ENCODE data around the gene C2orf72. TPM values are rescaled to one million over a fixed set of nuclear protein-coding genes. Genes with fewer than 3 reads are reported as not detected.

The C2orf72 gene
- total and polyA plus RNA-seq, 2 of the 13 experiments (the other 11 are each of a cell fraction or from before 2014, with no cell fraction given), result 147 to 203 TPM

DNA sequence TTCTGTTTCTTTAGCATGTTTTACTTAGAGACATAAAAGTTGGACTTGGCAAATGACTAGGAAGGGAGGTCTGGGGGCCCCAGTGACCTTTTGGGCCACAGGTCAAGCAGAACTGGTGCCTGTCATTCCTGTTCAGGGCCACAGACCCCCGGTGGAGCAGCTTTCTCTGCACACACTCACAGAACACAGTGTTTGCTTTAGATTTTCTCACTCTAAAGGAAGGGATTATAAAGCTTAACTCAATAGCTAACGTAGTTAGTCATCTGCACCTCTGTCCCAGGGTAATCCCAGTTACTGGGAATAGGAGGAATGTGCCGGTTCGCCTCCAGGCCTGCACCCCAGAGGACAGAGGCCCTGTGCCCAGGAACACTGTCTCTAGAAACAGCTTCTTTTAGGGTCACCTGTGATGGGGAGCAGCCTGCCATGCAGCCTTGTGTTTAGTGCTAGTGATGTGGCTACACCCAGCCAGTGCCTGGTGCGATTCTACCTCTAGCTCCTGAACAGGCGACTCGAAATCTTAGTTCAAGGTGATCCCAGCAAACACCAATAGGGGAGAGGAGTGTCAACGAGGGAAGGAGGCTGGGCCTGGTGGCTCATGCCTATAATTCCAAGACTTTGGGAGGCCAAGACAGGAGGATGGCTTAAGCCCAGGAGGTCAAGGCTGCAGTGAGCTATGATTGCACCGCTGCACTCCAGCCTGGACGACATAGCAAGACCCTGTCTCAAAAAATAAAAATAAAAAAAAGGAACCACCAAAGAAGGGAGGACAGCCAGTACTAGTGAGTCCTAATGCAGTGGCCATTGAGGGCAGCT, 29.8 kb upstream of the C2orf72 start (continued):
- TF ChIP-seq ZNF598 (CRISPR knock-in tag; IDR thresholded peaks at IDR 0.05; ENCODE audit: borderline replicate concordance) (no peak), ZNF883 (CRISPR knock-in tag; IDR thresholded peaks at IDR 0.05; ENCODE audit: not compliant biosample characterization) (no peak), NBN (conservative IDR thresholded peaks at IDR 0.05) (no peak), JUND (CRISPR knock-in tag; IDR thresholded peaks at IDR 0.05) (0 out of 2 replicates have a peak, but pooled peaks have one; percentile 16), ZNF460 (CRISPR knock-in tag; IDR thresholded peaks at IDR 0.05; ENCODE audit: borderline replicate concordance) (no peak), ZZZ3 (CRISPR knock-in tag; IDR thresholded peaks at IDR 0.05; ENCODE audit: borderline replicate concordance) (no peak), ZNF274 (CRISPR knock-in tag; IDR thresholded peaks at IDR 0.05) (no peak), ISX (CRISPR knock-in tag; conservative IDR thresholded peaks at IDR 0.05) (no peak), RNF2 (conservative IDR thresholded peaks at IDR 0.05; ENCODE audit: low read depth) (no peak), CBX5 (CRISPR knock-in tag; IDR thresholded peaks at IDR 0.05; ENCODE audit: borderline replicate concordance) (no peak), NR2C2 (CRISPR knock-in tag; IDR thresholded peaks at IDR 0.05; ENCODE audit: borderline replicate concordance) (0 out of 2 replicates have a peak, but pooled peaks have one; percentile 31), DPF2 (CRISPR knock-in tag; IDR thresholded peaks at IDR 0.05; ENCODE audit: borderline replicate concordance, low read depth) (peak; percentile 37; the same call in 1 of the 2 replicates), ZNF703 (CRISPR knock-in tag; IDR thresholded peaks at IDR 0.05; ENCODE audit: borderline replicate concordance) (no peak), ZNF850 (CRISPR knock-in tag; conservative IDR thresholded peaks at IDR 0.05) (no peak), KAT8 (CRISPR knock-in tag; IDR thresholded peaks at IDR 0.05) (0 out of 2 replicates have a peak, but pooled peaks have one; percentile 28), HOXA5 (CRISPR knock-in tag; IDR thresholded peaks at IDR 0.05) (no peak), ZNF607 (CRISPR knock-in tag; IDR thresholded peaks at IDR 0.05; ENCODE audit: borderline replicate concordance) (no peak; the same call in 1 of the 2 replicates), TEAD3 (CRISPR knock-in tag; optimal IDR thresholded peaks at IDR 0.05; ENCODE audit: borderline replicate concordance) (no peak), CREB1 (IDR thresholded peaks at IDR 0.05) (no peak), CREB1 (CRISPR knock-in tag; IDR thresholded peaks at IDR 0.05) (no peak), ZNF678 (CRISPR knock-in tag; IDR thresholded peaks at IDR 0.05) (no peak), ELF1 (CRISPR knock-in tag; IDR thresholded peaks at IDR 0.05) (no peak)
- TF ChIP-seq, protein P1, sequence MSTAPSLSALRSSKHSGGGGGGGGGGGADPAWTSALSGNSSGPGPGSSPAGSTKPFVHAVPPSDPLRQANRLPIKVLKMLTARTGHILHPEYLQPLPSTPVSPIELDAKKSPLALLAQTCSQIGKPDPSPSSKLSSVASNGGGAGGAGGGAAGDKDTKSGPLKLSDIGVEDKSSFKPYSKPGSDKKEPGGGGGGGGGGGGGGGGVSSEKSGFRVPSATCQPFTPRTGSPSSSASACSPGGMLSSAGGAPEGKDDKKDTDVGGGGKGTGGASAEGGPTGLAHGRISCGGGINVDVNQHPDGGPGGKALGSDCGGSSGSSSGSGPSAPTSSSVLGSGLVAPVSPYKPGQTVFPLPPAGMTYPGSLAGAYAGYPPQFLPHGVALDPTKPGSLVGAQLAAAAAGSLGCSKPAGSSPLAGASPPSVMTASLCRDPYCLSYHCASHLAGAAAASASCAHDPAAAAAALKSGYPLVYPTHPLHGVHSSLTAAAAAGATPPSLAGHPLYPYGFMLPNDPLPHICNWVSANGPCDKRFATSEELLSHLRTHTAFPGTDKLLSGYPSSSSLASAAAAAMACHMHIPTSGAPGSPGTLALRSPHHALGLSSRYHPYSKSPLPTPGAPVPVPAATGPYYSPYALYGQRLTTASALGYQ (CRISPR knock-in tag; IDR thresholded peaks at IDR 0.05), result peak; percentile 82; the same call in 1 of the 2 replicates
- TF ChIP-seq, protein P2, sequence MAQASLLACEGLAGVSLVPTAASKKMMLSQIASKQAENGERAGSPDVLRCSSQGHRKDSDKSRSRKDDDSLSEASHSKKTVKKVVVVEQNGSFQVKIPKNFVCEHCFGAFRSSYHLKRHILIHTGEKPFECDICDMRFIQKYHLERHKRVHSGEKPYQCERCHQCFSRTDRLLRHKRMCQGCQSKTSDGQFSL (CRISPR knock-in tag; IDR thresholded peaks at IDR 0.05), result no peak
- TF ChIP-seq, protein P3, sequence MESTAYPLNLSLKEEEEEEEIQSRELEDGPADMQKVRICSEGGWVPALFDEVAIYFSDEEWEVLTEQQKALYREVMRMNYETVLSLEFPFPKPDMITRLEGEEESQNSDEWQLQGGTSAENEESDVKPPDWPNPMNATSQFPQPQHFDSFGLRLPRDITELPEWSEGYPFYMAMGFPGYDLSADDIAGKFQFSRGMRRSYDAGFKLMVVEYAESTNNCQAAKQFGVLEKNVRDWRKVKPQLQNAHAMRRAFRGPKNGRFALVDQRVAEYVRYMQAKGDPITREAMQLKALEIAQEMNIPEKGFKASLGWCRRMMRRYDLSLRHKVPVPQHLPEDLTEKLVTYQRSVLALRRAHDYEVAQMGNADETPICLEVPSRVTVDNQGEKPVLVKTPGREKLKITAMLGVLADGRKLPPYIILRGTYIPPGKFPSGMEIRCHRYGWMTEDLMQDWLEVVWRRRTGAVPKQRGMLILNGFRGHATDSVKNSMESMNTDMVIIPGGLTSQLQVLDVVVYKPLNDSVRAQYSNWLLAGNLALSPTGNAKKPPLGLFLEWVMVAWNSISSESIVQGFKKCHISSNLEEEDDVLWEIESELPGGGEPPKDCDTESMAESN (CRISPR knock-in tag; conservative IDR thresholded peaks at IDR 0.05), result 0 out of 2 replicates have a peak, but pooled peaks have one; percentile 42
- TF ChIP-seq, protein P4, sequence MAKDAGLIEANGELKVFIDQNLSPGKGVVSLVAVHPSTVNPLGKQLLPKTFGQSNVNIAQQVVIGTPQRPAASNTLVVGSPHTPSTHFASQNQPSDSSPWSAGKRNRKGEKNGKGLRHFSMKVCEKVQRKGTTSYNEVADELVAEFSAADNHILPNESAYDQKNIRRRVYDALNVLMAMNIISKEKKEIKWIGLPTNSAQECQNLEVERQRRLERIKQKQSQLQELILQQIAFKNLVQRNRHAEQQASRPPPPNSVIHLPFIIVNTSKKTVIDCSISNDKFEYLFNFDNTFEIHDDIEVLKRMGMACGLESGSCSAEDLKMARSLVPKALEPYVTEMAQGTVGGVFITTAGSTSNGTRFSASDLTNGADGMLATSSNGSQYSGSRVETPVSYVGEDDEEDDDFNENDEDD (CRISPR knock-in tag; IDR thresholded peaks at IDR 0.05; ENCODE audit: borderline replicate concordance), result no peak

Data from HepG2 (cell line).